ES-I3 (cell line): ENCODE data around the gene CCDC85C.

Source experiments
- H3K36me3 ChIP-seq: 2 replicates; pipeline ENCODE4 v1.6.1; 2013; ENCODE audit warnings: mild to moderate bottlenecking, low read length, control low read depth, moderate library complexity; ENCODE audit not compliant: insufficient read depth
- H3K4me1 ChIP-seq: 2 replicates; pipeline ENCODE4 v1.6.1; 2013; ENCODE audit warnings: mild to moderate bottlenecking, control low read depth, low read length; ENCODE audit not compliant: insufficient read depth
- H3K9ac ChIP-seq: 2 replicates; pipeline ENCODE4 v1.6.1; 2013; ENCODE audit warnings: low read depth, mild to moderate bottlenecking, low read length, moderate library complexity
- H3K9me3 ChIP-seq: 2 replicates; pipeline ENCODE4 v1.6.1; 2013; ENCODE audit warnings: mild to moderate bottlenecking, low read length, moderate library complexity; ENCODE audit not compliant: control insufficient read depth, insufficient read depth

Gene CCDC85C

GRCh38 chr14:99546234-99546879 is 57.6 kb downstream of the CCDC85C start:
- Histone ChIP-seq H3K9me3 (no peaks in the 10 kb centered on the region), H3K9ac (no peak overlapping the region; the same call in 1 of the 2 replicates), H3K36me3 (no peaks in the 10 kb centered on the region), H3K4me1 (peaks cover 21% of the 10 kb centered on the region)

DNA sequence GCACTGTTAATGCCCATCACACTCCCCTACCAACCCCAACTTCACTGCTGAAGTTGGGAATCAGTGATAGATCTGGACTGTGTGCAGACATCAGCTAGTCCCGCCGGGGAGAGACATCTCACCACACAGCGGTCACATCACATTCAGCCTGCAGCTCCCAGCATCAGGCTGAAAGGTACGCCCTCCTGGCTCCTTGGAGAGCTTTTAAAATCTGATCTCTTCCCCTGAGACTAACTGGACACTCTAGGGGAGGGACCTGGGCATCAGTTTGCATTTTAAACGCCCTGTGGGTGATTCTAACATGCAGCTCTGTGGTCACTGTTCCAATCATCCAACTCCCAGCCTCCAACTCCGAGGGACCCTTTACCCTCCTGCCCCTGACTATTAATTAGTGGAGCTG is 58.4 kb downstream of the CCDC85C start:
- no peak overlapping the region for H3K9ac ChIP-seq
- no peaks in the 10 kb centered on the region for H3K9me3 ChIP-seq
- no peaks in the 10 kb centered on the region for H3K36me3 ChIP-seq
- peaks cover 21% of the 10 kb centered on the region for H3K4me1 ChIP-seq

DNA sequence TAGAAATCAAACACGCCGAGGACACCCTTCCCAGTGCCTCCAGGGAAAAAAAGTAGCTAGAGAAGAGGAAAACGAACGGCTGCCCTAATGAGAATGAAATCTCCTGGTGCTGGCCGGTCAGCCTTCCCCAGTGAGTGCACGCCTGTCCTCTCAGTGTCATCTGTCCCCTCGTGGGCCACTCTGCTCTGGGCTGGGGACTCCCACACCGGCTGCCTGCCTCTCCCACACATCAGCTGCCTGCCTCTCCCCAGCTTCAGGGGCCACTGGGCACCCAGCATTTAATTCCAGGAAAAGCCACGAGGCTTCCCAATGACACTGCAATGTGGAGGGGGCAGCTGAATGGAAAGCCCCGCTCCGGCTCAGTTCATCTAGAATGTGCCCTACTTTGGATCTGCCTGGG is 59.0 kb downstream of the CCDC85C start:
- no peak overlapping the region for H3K9ac ChIP-seq
- H3K9me3 ChIP-seq = no peaks in the 10 kb centered on the region
- H3K36me3 ChIP-seq = no peaks in the 10 kb centered on the region
- H3K4me1 ChIP-seq = peaks cover 21% of the 10 kb centered on the region

DNA sequence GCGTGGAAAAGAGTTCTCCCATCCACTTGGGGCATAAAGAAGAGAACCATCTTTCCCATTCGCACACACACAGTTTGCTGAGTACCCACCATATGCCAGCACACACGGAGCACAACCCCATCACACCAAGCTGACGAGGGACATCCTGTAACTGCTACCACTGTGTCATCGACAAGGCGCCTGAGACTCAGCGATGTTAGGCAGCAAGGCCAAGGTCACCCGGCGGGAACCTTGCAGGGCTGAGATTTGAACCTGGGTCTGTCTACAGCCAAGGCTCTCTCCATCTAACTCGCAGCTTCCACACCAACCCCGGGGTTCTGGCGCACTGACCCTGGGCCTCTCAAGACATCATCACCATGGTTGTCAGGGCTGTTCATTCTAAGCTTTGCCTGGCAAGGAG is 60.0 kb downstream of the CCDC85C start:
- Histone ChIP-seq H3K9ac (no peak overlapping the region), H3K36me3 (no peaks in the 10 kb centered on the region), H3K4me1 (peaks cover 15% of the 10 kb centered on the region), H3K9me3 (no peaks in the 10 kb centered on the region)

DNA sequence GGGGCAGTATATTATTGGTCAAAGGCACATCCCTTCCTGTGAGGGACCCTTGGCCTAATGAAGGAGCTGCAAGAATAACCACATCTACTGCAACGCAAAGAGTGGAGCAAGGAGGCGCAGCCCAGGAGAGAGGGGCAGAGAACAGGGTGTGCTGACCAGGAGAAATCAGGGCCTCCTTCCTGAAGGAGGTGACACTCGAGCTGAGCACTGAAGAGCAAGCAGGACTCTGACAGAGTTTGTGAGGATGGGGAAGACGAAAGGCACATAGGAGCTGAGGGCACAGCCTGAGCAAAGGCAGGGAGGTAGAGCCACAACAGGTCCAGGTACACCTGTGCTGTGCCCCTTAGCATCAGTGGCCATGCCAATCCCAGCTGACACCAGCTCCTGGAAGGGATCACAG is 60.6 kb downstream of the CCDC85C start:
- Histone ChIP-seq H3K9me3 (no peaks in the 10 kb centered on the region), H3K4me1 (peaks cover 18% of the 10 kb centered on the region), H3K36me3 (no peaks in the 10 kb centered on the region), H3K9ac (no peak overlapping the region)

GRCh38 chr14:99542566-99542965 is 61.4 kb downstream of the CCDC85C start:
- Histone ChIP-seq H3K9ac (no peak overlapping the region), H3K4me1 (peaks cover 27% of the 10 kb centered on the region), H3K36me3 (no peaks in the 10 kb centered on the region), H3K9me3 (no peaks in the 10 kb centered on the region)

DNA sequence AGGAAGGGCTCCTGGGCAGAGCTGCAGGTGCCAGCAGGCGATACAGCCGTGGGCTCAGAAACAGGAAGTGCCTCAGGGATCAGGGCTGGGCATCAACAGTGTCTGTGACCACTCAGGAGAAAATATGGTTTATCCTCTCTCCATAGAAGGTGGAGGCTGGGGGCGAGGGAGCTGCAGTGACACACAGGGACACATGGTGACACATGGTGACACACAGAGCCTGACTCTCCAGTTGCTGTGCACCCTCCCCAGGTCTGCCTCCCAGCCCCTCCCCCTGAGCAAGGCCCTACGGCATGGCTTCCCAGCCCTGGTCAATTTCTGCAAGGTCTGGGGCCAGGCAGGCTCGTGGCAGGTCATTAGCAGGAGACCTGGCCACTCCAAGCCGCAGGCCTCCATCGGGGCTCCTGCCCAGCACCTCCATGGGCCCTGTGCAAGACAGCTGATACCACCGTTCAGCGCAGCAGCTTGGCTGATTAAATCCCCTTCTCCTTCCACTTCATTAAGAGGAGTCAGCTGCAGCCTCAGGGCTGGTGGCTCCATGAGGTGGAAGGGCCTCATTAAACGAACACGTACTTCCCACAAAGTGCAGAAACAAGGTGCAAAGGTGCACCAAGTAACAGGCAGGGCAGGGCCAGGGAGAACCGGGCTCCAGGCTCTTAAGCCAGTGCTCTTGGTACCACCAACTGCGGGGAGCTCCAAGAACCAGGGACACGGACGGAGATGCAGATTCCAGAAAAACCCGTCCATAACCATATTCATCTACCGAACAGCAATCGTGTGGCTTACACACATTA is 62.1 kb downstream of the CCDC85C start:
- Histone ChIP-seq H3K4me1 (peaks cover 32% of the 10 kb centered on the region), H3K9ac (no peak overlapping the region), H3K9me3 (no peaks in the 10 kb centered on the region), H3K36me3 (no peaks in the 10 kb centered on the region)

DNA sequence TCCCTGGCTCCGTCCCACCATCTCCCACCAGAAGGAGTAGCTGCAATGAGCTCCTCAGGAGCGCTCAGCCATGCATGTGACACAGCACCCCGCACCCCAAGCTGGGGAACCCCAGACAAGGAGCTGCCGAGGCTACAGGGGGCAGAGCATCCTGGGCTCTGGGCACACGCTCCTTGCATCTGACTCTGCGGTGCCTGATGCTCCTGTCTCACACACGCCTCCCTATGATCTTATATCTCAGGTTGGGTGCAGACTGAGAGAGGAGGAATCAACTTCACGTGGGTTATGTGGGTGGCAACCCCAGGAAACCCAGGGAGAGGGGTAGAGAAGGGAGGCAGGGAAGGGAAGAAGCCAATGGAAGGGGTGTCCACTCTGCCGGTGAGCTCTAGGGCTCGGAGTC is 62.8 kb downstream of the CCDC85C start:
- no peak overlapping the region for H3K9ac ChIP-seq
- no peaks in the 10 kb centered on the region for H3K9me3 ChIP-seq
- H3K36me3 ChIP-seq = no peaks in the 10 kb centered on the region
- H3K4me1 ChIP-seq = peaks cover 34% of the 10 kb centered on the region

- H3K4me1 ChIP-seq = peaks cover 32% of the 10 kb centered on the region
- H3K36me3 ChIP-seq = no peaks in the 10 kb centered on the region
- no peak overlapping the region for H3K9ac ChIP-seq
- H3K9me3 ChIP-seq = no peaks in the 10 kb centered on the region
Measured at GRCh38 chr14:99540196-99541032, 63.6 kb downstream of the CCDC85C start.

- Histone ChIP-seq H3K4me1 (peaks cover 30% of the 10 kb centered on the region), H3K9ac (no peak overlapping the region), H3K9me3 (no peaks in the 10 kb centered on the region), H3K36me3 (no peaks in the 10 kb centered on the region)
Measured at GRCh38 chr14:99539491-99539890, 64.5 kb downstream of the CCDC85C start.

GRCh38 chr14:99538733-99539132 is 65.3 kb downstream of the CCDC85C start:
- Histone ChIP-seq H3K9me3 (no peaks in the 10 kb centered on the region), H3K36me3 (no peaks in the 10 kb centered on the region), H3K4me1 (peaks cover 30% of the 10 kb centered on the region), H3K9ac (no peak overlapping the region)

DNA sequence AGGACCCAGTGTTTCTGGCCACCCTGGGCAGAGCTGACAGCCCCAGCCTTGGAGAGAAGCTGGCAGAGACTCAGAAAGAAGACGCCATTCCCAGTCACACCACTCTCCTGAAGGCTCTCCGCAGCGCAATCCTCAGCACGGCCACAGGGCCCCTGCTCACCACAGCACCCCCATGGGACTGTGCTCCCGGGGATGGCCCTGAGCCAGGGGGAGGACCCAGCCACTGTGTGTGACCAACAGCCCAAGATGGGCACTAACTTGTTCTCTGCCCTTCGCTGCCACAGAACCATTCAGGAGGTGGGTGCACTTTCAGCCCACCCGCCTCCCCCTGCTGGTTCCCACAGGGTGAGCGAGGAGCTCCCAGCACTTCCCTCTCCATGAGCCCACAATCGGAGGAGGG is 65.7 kb downstream of the CCDC85C start:
- Histone ChIP-seq H3K36me3 (no peaks in the 10 kb centered on the region), H3K9ac (no peak overlapping the region), H3K4me1 (peaks cover 30% of the 10 kb centered on the region), H3K9me3 (no peaks in the 10 kb centered on the region)

DNA sequence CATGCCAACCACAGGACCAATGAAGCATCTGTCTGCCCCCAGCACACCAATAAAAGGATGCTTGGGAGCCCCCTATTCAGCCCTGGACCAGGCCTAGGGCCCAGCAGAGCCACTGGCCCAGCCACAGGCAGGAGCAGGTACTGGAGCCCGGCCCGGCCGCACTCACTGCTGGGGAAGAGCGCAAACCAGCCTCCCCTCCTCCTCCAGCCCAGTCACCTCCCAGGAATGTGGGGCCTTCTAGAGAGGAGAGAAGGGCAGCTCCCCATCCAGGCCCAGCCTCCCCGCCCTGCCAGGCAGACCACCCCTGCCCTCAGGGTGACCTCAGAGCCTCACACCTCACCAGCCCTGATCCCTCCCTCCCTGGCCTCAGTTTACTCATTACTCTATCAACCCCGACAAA is 66.6 kb downstream of the CCDC85C start:
- H3K4me1 ChIP-seq = peaks cover 30% of the 10 kb centered on the region
- no peaks in the 10 kb centered on the region for H3K36me3 ChIP-seq
- no peak overlapping the region for H3K9ac ChIP-seq
- no peaks in the 10 kb centered on the region for H3K9me3 ChIP-seq

GRCh38 chr14:99535908-99536778 is 67.9 kb downstream of the CCDC85C start:
- H3K9me3 ChIP-seq = no peaks in the 10 kb centered on the region
- H3K36me3 ChIP-seq = no peaks in the 10 kb centered on the region
- H3K9ac ChIP-seq = no peak overlapping the region
- H3K4me1 ChIP-seq = peaks cover 35% of the 10 kb centered on the region
